Measurements from ENCODE around the gene FANCI.

Gene FANCI

GRCh38 chr15:89197503-89197971, 46.2 kb upstream of the FANCI start:
- Histone ChIP-seq H3K36me3 (peaks cover 100% of the 10 kb centered on the region), H3K27ac (no peak overlapping the region), H3K4me1 (ENCODE audit: control insufficient read depth in 1 of 2, insufficient read depth in 1 of 2, low read depth in 1 of 2, low read length in 1 of 2) (no peaks in the 10 kb centered on the region), H3K27me3 (no peaks in the 10 kb centered on the region), H3K9me3 (no peaks in the 10 kb centered on the region), H3K4me3 (ENCODE audit: low read depth in 1 of 2, low read length in 1 of 2) (no peak overlapping the region)
- TF ChIP-seq, protein P1, sequence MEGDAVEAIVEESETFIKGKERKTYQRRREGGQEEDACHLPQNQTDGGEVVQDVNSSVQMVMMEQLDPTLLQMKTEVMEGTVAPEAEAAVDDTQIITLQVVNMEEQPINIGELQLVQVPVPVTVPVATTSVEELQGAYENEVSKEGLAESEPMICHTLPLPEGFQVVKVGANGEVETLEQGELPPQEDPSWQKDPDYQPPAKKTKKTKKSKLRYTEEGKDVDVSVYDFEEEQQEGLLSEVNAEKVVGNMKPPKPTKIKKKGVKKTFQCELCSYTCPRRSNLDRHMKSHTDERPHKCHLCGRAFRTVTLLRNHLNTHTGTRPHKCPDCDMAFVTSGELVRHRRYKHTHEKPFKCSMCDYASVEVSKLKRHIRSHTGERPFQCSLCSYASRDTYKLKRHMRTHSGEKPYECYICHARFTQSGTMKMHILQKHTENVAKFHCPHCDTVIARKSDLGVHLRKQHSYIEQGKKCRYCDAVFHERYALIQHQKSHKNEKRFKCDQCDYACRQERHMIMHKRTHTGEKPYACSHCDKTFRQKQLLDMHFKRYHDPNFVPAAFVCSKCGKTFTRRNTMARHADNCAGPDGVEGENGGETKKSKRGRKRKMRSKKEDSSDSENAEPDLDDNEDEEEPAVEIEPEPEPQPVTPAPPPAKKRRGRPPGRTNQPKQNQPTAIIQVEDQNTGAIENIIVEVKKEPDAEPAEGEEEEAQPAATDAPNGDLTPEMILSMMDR (IDR thresholded peaks at IDR 0.05): no peak

DNA sequence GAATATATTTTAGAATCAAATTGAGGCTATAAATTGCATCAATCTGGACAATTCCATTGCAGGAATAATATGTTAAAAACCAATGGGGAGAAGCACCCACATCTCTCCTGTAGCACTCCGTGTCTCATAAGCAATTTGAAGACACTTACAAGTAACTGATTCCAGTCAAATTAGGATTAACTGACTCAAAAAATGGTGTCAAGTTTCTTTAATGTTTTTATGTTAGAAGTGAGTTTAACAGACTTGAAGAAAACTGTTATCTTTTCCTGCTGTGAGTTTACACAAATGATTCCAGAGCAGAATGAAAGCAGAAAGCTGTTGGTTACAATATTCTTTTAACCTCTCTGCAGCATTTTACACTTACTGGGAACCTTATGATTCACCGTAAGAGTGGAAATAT, 45.6 kb upstream of the FANCI start:
- Histone ChIP-seq H3K27ac (no peak overlapping the region), H3K4me1 (ENCODE audit: control insufficient read depth in 1 of 2, insufficient read depth in 1 of 2, low read depth in 1 of 2, low read length in 1 of 2) (no peaks in the 10 kb centered on the region), H3K4me3 (ENCODE audit: low read depth in 1 of 2, low read length in 1 of 2) (no peak overlapping the region), H3K27me3 (no peaks in the 10 kb centered on the region), H3K36me3 (peaks cover 97% of the 10 kb centered on the region), H3K9me3 (no peaks in the 10 kb centered on the region)
- TF ChIP-seq, protein P1 (IDR thresholded peaks at IDR 0.05): no peak

DNA sequence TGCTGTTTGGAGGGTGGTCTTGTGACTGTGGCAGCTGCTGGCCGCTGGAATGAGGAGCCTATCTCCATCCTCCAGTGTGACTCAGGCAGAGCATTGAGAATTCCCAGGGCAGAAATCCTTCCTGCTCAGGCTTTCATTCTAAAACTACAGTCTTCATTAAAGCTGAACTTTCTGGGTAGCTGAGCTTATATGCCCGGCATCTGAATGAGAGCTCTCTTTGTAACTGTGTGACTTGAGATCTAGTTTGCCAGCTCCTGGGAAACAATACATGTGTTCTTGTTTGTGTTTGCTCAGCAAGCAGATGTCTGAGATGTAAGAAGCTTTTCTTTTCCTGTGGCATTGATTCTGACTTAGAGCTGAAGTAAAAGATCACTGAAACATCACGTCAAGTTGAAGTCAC, 44.8 kb upstream of the FANCI start:
- TF ChIP-seq, protein P1 (IDR thresholded peaks at IDR 0.05): no peak
- Histone ChIP-seq H3K27ac (no peak overlapping the region), H3K27me3 (no peaks in the 10 kb centered on the region), H3K9me3 (no peaks in the 10 kb centered on the region), H3K4me1 (ENCODE audit: control insufficient read depth in 1 of 2, insufficient read depth in 1 of 2, low read depth in 1 of 2, low read length in 1 of 2) (no peaks in the 10 kb centered on the region), H3K36me3 (peaks cover 90% of the 10 kb centered on the region), H3K4me3 (ENCODE audit: low read depth in 1 of 2, low read length in 1 of 2) (no peak overlapping the region)

DNA sequence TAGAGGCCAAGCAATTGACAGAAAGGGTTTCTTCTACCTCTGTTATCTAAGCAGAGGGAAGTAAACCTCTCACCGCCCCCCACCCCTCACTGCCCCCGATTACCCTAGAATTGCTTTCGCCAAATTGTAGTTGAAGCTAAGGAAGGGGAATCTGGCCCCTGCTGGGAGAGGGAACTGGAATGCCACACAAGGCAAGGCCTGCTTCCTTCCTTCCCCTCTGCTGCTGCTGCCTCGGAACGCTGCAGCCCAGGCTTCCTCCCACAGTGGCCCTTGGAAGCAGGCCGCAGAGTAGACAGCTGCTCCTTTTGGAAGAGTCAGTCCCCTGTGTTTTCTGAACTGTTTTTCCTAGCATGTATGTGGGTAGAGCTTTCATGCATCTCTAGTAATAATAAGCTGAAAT, 44.0 kb upstream of the FANCI start:
- Histone ChIP-seq H3K36me3 (peaks cover 82% of the 10 kb centered on the region), H3K9me3 (no peaks in the 10 kb centered on the region), H3K4me3 (ENCODE audit: low read depth in 1 of 2, low read length in 1 of 2) (no peak overlapping the region), H3K27me3 (no peaks in the 10 kb centered on the region), H3K4me1 (ENCODE audit: control insufficient read depth in 1 of 2, insufficient read depth in 1 of 2, low read depth in 1 of 2, low read length in 1 of 2) (no peaks in the 10 kb centered on the region), H3K27ac (peak overlapping the region; percentile 9)
- TF ChIP-seq, protein P1 (IDR thresholded peaks at IDR 0.05): no peak

GRCh38 chr15:89200182-89200581, 43.6 kb upstream of the FANCI start:
- Histone ChIP-seq H3K4me1 (ENCODE audit: control insufficient read depth in 1 of 2, insufficient read depth in 1 of 2, low read depth in 1 of 2, low read length in 1 of 2) (no peaks in the 10 kb centered on the region), H3K4me3 (ENCODE audit: low read depth in 1 of 2, low read length in 1 of 2) (no peak overlapping the region), H3K27ac (no peak overlapping the region), H3K27me3 (no peaks in the 10 kb centered on the region), H3K9me3 (no peaks in the 10 kb centered on the region), H3K36me3 (peaks cover 78% of the 10 kb centered on the region)
- TF ChIP-seq, protein P1 (IDR thresholded peaks at IDR 0.05): no peak

All from neutrophil (primary cell).